Measurements from ENCODE around the gene PYM1.
A peak's percentile ranks its signal among the peaks of the same experiment; 100 is the strongest.
"Not testable (repeated sequence)": the region's sequence is repeated elsewhere in the genome, so short reads cannot be mapped to it uniquely, and the experiment has no call there.

Gene PYM1

GRCh38 chr12:55938826-55939501 lies 11.3 kb upstream of the PYM1 start:
- DNase-seq = no peak

GRCh38 chr12:55937981-55938380 lies 10.3 kb upstream of the PYM1 start:
- no peak for DNase-seq

- DNase-seq = no peak
Measured at GRCh38 chr12:55935738-55936151, 8.1 kb upstream of the PYM1 start.

- no peak for DNase-seq
Measured at GRCh38 chr12:55934773-55935172, 7.1 kb upstream of the PYM1 start.

- no peak for DNase-seq
Measured at GRCh38 chr12:55933799-55934742, 6.4 kb upstream of the PYM1 start.

GRCh38 chr12:55933169-55933798 lies 5.6 kb upstream of the PYM1 start:
- DNase-seq = no peak

- peak; percentile 42 for DNase-seq
Measured at GRCh38 chr12:55932551-55932910, 4.8 kb upstream of the PYM1 start.

- peak; percentile 49 for DNase-seq
Measured at GRCh38 chr12:55931780-55932550, 4.3 kb upstream of the PYM1 start.

- peak; percentile 49 for DNase-seq
Measured at GRCh38 chr12:55931317-55931779, 3.7 kb upstream of the PYM1 start.

- peak; percentile 81 for DNase-seq
Measured at GRCh38 chr12:55930771-55931316, 3.1 kb upstream of the PYM1 start, which contains the start of gene DGKA. Gene DGKA (plus strand): TSS chr12:55931162. CDS start chr12:55936504, 5,342 bp downstream.

- no peak for DNase-seq
Measured at GRCh38 chr12:55929306-55929791, 1.7 kb upstream of the PYM1 start.

GRCh38 chr12:55926738-55927587 lies 731 bp downstream of the PYM1 start:
- DNase-seq = peak; percentile 97

GRCh38 chr12:55925870-55926737 lies 1.6 kb downstream of the PYM1 start:
- no peak for DNase-seq

GRCh38 chr12:55925371-55925770 lies 2.3 kb downstream of the PYM1 start:
- DNase-seq = peak; percentile 51

- DNase-seq = not testable (repeated sequence)
Measured at GRCh38 chr12:55923648-55924047, 4.0 kb downstream of the PYM1 start.

GRCh38 chr12:55922126-55922525 lies 5.6 kb downstream of the PYM1 start:
- DNase-seq = no peak

- not testable (repeated sequence) for DNase-seq
Measured at GRCh38 chr12:55919032-55919431, 8.7 kb downstream of the PYM1 start.

- DNase-seq = no peak
Measured at GRCh38 chr12:55915482-55915859, 12.2 kb downstream of the PYM1 start.

GRCh38 chr12:55912908-55913307 lies 14.8 kb downstream of the PYM1 start:
- DNase-seq = no peak

GRCh38 chr12:55909513-55909884 lies 18.2 kb downstream of the PYM1 start:
- DNase-seq = no peak
